Measurements from ENCODE around the gene THRAP3. TPM values are rescaled to one million over a fixed set of nuclear protein-coding genes. Genes with fewer than 3 reads are reported as not detected.

The THRAP3 gene
- total RNA-seq, 2 donors from 2014 or later, result 118 to 131 TPM

DNA sequence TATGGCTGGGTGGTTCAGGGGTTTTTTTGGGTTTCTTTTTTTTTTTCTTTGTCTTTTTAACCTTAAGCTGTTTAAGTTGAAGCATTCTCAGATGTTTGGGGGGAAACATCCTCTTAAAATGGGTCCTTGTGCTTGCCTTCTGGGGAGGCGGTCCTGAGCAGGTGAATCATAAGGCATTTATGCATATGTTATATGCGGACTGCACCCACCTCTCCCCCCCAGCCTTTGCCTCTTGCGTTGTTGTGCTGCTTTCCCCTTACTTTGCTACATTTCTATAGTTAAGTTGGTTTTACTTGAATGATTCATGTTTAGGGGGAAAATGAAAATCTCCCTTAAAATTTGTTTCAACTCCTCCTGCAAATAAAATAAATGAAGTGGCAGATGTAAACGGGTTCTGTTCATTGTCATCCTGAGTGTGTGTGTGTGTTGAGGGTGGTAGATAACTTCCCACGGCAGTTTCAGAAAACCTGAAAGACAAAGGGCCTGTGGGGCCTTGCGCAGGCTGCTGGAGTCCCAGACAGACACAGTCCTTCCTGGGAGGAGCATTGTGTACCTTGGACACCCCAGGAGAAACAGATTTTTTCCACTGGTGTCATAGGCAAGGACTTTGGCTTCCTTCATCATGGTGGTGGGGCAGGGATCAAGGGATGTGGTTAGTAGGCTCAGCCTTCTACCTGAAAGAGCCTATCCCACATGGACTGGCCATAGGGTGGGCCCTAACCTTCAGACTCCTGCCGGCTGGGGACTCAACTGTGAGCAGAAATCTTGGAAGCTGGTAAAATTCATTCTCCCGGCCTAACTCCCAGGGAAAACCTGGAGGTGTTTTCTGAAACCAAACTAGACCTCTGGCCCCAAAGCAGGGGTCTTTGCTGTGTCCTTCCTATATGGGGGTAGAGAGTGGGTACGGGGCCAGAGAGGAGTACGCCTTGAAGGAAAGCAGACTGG lies 81.0 kb downstream of the THRAP3 start:
- no peak for ATAC-seq
- Mint-ChIP-seq H3K36me3 (peaks cover 28% of the 10 kb centered on the region), H3K9me3 (no peaks in the 10 kb centered on the region), H3K27me3 (no peaks in the 10 kb centered on the region), H3K4me1 (ENCODE audit: low read depth in 2 of 2) (peaks cover 9 to 14% of the 10 kb centered on the region in 2 donors), H3K27ac (no peak overlapping the region), H3K4me3 (peak overlapping the region; percentile 90)
- no peak for DNase-seq (ENCODE audit: low spot score)

DNA sequence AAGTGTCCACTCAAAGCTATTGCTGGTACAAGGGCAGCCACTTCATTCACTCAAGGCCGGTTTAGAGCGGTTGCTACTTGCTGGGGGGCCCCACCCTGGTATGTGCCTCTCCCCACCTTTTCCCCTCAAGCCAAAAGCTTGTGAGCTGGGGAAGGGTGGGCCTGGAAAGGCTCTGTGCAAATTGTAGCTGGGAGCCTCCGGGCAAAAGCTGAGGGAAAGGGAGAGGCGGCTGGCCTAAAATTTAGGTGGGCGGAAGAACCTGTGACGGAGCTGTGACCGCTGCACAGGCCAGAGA lies 81.6 kb downstream of the THRAP3 start:
- ATAC-seq (no peak), DNase-seq (ENCODE audit: low spot score) (no peak)
- Mint-ChIP-seq H3K36me3 (peaks cover 22% of the 10 kb centered on the region), H3K9me3 (no peaks in the 10 kb centered on the region), H3K27me3 (no peaks in the 10 kb centered on the region), H3K4me3 (peak overlapping the region; percentile 90), H3K4me1 (ENCODE audit: low read depth in 2 of 2) (peaks cover 9 to 14% of the 10 kb centered on the region in 2 donors), H3K27ac (no peak overlapping the region)

DNA sequence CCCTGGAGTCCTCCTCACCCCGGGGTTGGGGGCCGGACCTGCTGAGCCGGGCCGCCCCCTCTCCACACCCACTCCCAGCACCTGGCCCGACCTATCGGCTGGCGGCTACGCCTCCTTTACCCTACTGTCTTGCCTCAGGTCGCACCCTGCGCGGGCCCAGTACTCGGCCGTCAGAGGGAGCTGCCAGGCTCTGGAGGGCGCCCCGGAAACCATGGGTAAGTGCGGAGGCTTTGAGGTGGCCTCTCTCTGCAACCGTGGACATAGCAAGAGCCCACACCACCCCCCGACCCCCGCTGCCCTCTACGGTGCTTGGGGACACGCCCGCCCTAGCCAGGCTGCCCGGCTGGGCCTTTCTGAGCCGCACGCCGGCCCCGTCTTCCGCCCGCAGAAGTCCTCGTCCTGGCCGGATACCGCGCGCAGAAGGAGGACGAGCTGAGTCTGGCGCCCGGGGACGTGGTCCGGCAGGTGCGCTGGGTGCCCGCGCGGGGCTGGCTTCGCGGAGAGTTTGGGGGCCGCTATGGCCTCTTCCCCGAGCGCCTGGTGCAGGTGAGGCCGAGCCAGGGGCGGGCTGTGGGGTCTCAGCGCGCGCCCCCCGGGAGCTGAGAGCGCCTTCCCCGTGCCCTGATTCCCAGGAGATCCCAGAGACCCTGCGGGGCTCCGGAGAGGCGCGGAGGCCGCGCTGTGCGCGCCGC lies 82.1 kb downstream of the THRAP3 start, which contains the start of gene SH3D21:
Gene SH3D21 (plus strand): TSS at position 159 of the 692 bp plus-strand sequence. CDS start 53 bp downstream, at position 212.
- DNase-seq (ENCODE audit: low spot score) (no peak), ATAC-seq (peak; percentile 58 to 64)
- Mint-ChIP-seq H3K27ac (peak within 1 kb of the TSS; percentile 63 to 88), H3K27me3 (no peaks in the 10 kb centered on the region), H3K4me3 (peak within 1 kb of the TSS; percentile 90), H3K4me1 (ENCODE audit: low read depth in 2 of 2) (peaks cover 6 to 14% of the 10 kb centered on the region in 2 donors), H3K9me3 (no peaks in the 10 kb centered on the region), H3K36me3 (peaks cover 17% of the 10 kb centered on the region)

DNA sequence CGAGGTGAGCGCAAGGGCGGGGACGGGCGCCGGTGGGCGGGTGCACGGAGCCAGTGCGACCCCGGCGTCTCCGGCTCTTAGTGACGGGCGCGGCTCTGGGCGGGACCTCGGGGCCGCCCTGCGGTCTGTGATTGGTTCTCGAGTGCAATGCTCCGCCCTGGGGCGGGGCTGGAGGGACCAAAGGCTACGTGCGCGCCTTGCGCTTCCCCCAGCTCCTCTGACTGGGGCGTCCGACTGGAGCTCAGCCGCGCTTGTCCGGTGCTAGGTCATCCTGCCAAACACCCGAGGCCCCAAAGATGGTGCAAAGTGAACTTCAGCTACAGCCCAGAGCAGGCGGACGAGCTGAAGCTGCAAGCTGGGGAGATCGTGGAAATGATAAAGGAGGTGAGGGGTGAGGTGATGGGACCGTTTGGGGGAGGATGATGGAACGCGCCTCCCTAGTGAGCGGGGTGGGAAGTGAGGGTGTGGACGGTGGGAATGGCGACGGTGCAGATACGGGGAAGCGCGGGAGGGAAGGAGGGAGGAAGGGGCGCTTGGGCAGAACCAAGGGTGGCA lies 82.7 kb downstream of the THRAP3 start:
- H3K27ac Mint-ChIP-seq, result peak overlapping the region; percentile 63 to 88
- peak overlapping the region; percentile 90 for H3K4me3 Mint-ChIP-seq
- DNase-seq (ENCODE audit: low spot score) (peak; percentile 94), ATAC-seq (peak; percentile 100)
- no peaks in the 10 kb centered on the region for H3K9me3 Mint-ChIP-seq
- H3K27me3 Mint-ChIP-seq, result no peaks in the 10 kb centered on the region
- peaks cover 5 to 14% of the 10 kb centered on the region in 2 donors for H3K4me1 Mint-ChIP-seq (ENCODE audit: low read depth in 2 of 2)
- peaks cover 15% of the 10 kb centered on the region for H3K36me3 Mint-ChIP-seq

DNA sequence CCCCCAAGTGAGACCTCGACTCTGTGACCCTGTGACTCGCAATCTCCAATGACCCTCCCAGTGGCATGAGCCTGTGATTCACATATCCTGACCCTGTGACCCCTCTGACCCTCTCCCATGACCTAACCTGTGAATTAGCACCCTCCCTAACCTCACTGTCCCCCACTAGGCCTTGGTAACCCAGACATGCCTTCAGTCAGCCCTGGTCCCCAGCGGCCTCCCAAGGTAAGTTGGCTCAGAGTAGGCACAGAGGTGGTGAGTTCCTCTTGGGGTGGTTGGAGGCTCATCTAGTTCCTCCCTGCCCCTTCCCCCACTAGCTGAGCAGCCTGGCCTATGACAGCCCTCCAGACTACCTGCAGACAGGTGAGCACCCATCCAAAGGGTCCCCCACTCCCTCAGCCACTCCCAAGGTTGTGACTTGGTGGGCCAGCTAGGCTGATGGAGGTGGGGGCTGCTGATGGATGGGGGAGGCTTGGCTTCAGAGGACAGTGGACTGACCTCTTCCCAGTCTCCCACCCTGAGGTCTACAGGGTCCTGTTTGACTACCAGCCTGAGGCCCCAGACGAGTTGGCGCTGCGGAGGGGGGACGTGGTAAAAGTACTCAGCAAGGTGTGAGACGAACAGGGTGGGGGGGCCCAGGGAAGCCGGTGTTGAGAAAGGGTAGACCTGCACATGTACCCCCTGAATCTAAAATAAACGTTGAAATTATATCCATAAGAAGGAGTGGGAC lies 83.5 kb downstream of the THRAP3 start:
- H3K9me3 Mint-ChIP-seq, result no peaks in the 10 kb centered on the region
- DNase-seq (ENCODE audit: low spot score), result no peak
- H3K4me3 Mint-ChIP-seq, result peak overlapping the region; percentile 90
- H3K4me1 Mint-ChIP-seq (ENCODE audit: low read depth in 2 of 2), result peaks cover 5 to 14% of the 10 kb centered on the region in 2 donors
- H3K27me3 Mint-ChIP-seq, result no peaks in the 10 kb centered on the region
- H3K27ac Mint-ChIP-seq, result peak overlapping the region; percentile 63 to 88
- no peak for ATAC-seq
- H3K36me3 Mint-ChIP-seq, result peaks cover 7% of the 10 kb centered on the region

DNA sequence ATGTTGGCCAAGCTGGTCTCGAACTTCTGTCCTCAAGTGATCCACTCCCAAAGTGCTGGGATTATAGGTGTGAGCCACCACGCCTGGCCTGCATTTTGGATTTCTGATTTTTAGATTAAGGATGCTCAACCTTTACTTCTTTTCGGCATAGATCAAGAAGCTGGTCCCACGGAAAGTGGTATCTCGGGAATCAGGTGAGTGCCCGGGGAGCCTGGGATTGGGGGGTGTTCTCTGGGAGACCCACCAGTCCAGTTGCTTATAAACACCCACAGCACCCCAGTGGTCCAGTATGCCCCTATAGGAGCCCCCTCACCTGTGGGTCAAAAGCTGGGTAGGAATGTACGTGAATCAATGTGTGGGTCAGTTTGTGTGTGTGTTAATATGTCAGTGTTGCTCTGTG lies 85.2 kb downstream of the THRAP3 start:
- no peak for DNase-seq (ENCODE audit: low spot score)

DNA sequence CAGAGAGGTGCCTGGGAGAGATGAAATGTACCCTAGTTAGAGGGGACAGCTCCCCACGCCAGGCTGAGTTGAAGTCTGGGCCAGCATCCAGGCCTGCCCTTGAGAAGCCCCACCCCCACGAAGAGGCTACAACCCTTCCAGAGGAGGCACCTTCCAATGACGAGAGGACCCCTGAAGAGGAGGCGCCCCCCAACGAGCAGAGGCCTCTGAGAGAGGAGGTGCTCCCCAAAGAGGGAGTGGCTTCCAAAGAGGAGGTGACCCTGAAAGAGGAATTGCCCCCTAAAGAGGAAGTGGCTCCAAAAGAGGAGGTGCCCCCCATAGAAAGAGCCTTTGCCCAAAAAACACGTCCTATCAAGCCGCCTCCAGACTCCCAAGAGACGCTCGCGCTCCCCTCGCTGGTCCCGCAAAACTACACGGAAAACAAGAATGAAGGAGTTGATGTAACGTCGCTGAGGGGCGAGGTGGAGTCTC lies 96.1 kb downstream of the THRAP3 start:
- no peak for ATAC-seq
- Mint-ChIP-seq H3K9me3 (no peaks in the 10 kb centered on the region), H3K27ac (peak overlapping the region in 1 of 2 donors; percentile 39), H3K27me3 (no peaks in the 10 kb centered on the region), H3K4me3 (peak overlapping the region; percentile 36), H3K4me1 (ENCODE audit: low read depth in 2 of 2) (peaks cover 0 to 15% of the 10 kb centered on the region in 2 donors), H3K36me3 (no peaks in the 10 kb centered on the region)
- DNase-seq (ENCODE audit: low spot score), result no peak

More for the DNA sequence above, 85.2 kb downstream of the THRAP3 start:
- Mint-ChIP-seq H3K4me1 (ENCODE audit: low read depth in 2 of 2) (peaks cover 5 to 12% of the 10 kb centered on the region in 2 donors), H3K4me3 (no peak overlapping the region), H3K36me3 (no peaks in the 10 kb centered on the region), H3K27me3 (no peaks in the 10 kb centered on the region), H3K9me3 (no peaks in the 10 kb centered on the region), H3K27ac (no peak overlapping the region)
- ATAC-seq, result no peak

DNA sequence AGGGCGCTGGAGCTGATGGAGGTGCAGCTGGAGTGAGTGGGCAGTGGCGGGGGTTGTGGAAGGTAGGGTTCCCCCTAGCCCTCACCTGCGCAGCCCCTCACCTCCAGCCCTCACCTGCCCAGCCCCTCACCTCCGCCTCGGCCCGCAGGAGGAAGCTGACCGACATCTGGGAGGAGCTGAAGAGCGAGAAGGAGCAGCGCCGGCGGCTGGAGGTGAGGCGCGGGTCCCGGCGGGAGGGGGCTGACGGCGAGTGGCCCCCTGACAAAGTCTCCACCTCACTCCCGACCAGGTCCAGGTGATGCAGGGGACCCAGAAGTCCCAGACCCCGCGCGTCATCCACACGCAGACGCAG lies 96.5 kb downstream of the THRAP3 start:
- DNase-seq (ENCODE audit: low spot score) (no peak), ATAC-seq (no peak)
- H3K36me3 Mint-ChIP-seq, result no peaks in the 10 kb centered on the region
- no peaks in the 10 kb centered on the region for H3K9me3 Mint-ChIP-seq
- peaks cover 0 to 15% of the 10 kb centered on the region in 2 donors for H3K4me1 Mint-ChIP-seq (ENCODE audit: low read depth in 2 of 2)
- peak overlapping the region in 1 of 2 donors; percentile 39 for H3K27ac Mint-ChIP-seq
- no peaks in the 10 kb centered on the region for H3K27me3 Mint-ChIP-seq
- peak overlapping the region; percentile 36 for H3K4me3 Mint-ChIP-seq

DNA sequence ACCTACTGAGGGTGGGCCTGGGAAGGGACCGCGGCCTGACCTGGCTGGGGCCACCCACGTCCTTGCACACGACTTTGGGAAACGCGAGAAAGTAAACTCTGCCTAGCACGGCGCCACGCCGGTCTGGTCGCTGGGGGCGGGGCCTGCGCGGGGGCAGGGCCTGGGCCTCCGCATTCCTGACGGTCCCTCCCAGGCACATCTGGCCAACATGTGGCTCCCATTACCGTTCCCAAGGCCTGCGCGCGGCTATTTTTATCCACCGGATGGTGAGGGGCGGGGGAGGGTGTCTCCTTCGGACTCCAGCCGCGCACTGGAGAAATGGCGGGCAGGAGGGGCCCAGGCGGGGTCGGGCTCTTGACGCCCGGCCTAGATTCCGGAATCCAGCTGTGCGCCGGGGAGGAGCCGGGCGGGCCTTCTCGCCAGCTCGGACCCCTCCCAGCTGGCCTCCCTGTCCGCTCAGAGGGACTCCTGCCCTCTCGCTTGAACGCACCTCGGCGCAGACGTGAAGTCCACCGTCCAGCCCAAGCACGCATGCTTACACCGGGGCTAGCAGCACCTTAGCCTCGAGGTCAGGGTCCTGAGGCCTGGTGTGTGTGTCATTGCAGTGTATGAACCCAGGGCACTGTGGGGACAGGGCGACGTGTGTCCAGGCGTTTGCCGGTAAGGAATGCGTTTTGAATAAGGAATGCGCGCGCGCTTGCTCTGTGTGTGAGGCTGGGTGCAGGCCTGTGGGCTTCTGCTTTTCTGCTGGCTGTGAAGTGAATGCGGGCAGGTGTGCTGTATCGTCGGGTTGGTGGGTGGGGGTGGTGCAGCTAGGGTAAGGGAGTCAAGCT lies 97.1 kb downstream of the THRAP3 start:
- ATAC-seq, result peak in 1 of 2 donors; percentile 26
- H3K9me3 Mint-ChIP-seq, result no peaks in the 10 kb centered on the region
- H3K36me3 Mint-ChIP-seq, result no peaks in the 10 kb centered on the region
- peak overlapping the region; percentile 38 for H3K4me3 Mint-ChIP-seq
- DNase-seq (ENCODE audit: low spot score), result no peak
- H3K4me1 Mint-ChIP-seq (ENCODE audit: low read depth in 2 of 2), result peaks cover 0 to 15% of the 10 kb centered on the region in 2 donors
- H3K27me3 Mint-ChIP-seq, result no peaks in the 10 kb centered on the region
- peak overlapping the region in 1 of 2 donors; percentile 49 for H3K27ac Mint-ChIP-seq

DNA sequence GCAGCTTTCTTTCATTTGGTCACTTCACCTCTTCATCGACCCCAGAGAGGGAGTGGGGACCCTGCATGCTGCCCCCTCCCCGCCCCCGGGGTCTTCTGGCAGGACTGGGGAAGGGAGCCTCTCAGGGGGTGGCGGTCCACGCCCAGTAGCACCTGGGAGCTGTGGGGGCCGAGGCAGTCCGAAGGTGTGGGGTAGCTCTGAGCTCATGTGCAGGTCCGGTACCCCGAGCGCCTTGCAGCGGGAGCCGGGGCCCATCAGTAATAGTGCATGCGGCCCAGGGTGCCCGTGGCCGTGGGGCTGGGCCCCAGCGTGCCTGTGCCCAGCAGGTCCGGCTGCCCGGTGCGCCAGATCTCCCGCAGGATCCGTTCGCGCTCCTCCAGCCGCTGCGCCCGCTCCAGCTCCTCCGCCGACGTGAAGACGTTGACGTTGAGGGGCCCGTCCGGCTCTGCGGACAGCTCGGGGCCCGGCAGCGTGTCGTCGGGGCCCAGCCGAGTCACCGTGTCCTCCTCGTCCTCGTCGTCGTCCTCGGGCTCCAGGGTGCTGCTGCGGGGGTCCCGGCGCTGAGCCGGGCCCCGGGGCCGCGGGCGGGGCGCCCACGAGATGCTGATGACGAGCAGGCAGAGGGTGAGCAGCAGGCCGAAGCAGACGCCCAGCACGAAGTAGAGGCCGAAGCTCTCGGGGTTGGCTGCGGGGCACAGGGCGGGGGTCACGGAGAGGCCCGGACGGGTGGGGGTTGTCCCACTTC lies 98.0 kb downstream of the THRAP3 start:
- H3K27ac Mint-ChIP-seq, result peak overlapping the region in 1 of 2 donors; percentile 49
- H3K27me3 Mint-ChIP-seq, result peaks cover 0 to 1% of the 10 kb centered on the region in 2 donors
- no peak for ATAC-seq

DNA sequence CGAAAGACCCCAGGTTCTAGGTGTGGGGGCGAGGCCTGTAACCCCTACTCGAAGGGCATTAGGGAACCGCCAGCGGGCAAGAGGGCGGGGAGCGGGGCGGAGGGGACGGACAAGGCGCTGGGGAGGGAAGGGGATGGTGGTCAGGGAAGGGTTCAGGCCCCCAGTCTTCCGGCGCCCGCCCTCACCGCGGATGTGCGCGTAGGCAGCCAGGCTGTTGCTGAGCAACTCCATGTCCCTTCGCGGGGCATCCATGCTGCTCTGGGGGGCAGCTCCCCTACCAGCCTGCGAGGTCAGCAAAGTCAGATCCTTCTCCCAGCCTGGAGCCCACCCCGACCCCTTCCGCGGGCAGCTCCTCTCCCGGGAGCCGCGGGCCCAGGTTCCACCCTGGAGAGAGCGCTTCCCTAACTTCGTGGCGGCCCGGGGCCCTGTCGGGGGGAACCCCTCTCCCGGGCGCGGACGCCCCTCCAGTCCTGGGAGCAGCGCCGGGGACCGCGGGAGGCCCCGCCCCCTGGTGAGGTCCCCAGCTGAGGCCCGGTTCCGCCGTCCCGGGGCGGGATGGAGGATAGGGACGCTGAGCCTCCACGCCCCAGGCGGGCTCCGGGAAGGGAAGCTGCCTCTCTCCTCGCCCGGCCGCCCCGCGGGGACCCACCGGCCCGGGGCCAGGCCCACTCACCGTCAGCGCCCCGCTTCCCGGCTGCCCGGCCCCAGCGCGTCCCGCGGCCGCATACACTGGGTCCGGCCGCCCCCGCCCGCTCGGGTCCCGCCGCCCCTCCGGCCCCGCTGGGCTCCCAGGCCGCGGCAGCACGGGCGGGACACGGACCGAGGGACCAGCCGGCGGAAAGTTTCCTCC lies 98.8 kb downstream of the THRAP3 start:
- peak overlapping the region; percentile 53 for H3K4me3 Mint-ChIP-seq
- no peaks in the 10 kb centered on the region for H3K9me3 Mint-ChIP-seq
- no peaks in the 10 kb centered on the region for H3K36me3 Mint-ChIP-seq
- peaks cover 0 to 4% of the 10 kb centered on the region in 2 donors for H3K27me3 Mint-ChIP-seq
- H3K27ac Mint-ChIP-seq, result no peak overlapping the region
- peaks cover 9 to 21% of the 10 kb centered on the region in 2 donors for H3K4me1 Mint-ChIP-seq (ENCODE audit: low read depth in 2 of 2)
- DNase-seq (ENCODE audit: low spot score), result no peak
- peak; percentile 57 to 69 for ATAC-seq

More for the DNA sequence above, 98.0 kb downstream of the THRAP3 start:
- H3K4me1 Mint-ChIP-seq (ENCODE audit: low read depth in 2 of 2), result peaks cover 1 to 15% of the 10 kb centered on the region in 2 donors
- peak overlapping the region; percentile 53 for H3K4me3 Mint-ChIP-seq
- H3K36me3 Mint-ChIP-seq, result no peaks in the 10 kb centered on the region
- H3K9me3 Mint-ChIP-seq, result no peaks in the 10 kb centered on the region
- no peak for DNase-seq (ENCODE audit: low spot score)

Data from natural killer cell treated with Interleukin-12 subunit alpha and Interleukin-12 subunit beta and Interleukin-15 and Interleukin-18, amount 100 ng/mL, for 72 hours (primary cell).